Stomach (tissue), 4 donors: Measurements from ENCODE around the gene CHCHD3.

ENCODE experiments used
- CTCF ChIP-seq, 7 experiments: fragments of 450-650 bp in 4 of 7; fragments of 200-600 bp in 3 of 7; sonication (generic) in 3 of 7; IDR thresholded peaks; one replicate each; pipeline ENCODE4 v1.5.1; 2016 to 2019; ENCODE audit warnings: antibody characterized with exemption in 7 of 7, control low read depth in 2 of 7, mild to moderate bottlenecking in 1 of 7
- EP300 ChIP-seq: sonication (generic); formaldehyde crosslinking; IDR thresholded peaks from one replicate; pipeline ENCODE4 v1.6.1; 2017; ENCODE audit warnings: antibody characterized with exemption
- POLR2A ChIP-seq, 4 donors: fragments of 450-650 bp; IDR thresholded peaks; one replicate each; pipeline ENCODE4 v1.6.1; 2016; ENCODE audit warnings: antibody characterized with exemption in 4 of 4, control low read depth in 2 of 4, mild to moderate bottlenecking in 1 of 4, moderate library complexity in 1 of 4

GRCh38 chr7:132771301-132771730 is 310.6 kb downstream of the CHCHD3 start:
- TF ChIP-seq CTCF (IDR thresholded peaks at IDR 0.05) (no peak), POLR2A (IDR thresholded peaks at IDR 0.05) (no peak), EP300 (no peak)
